ENCODE results near the gene RFT1.
A peak's percentile ranks its signal among the peaks of the same experiment; 100 is the strongest.

RFT1 gene

GRCh38 chr3:53149006-53149690, 18.9 kb upstream of the RFT1 start:
- no peak for DNase-seq

GRCh38 chr3:53147903-53148400, 17.7 kb upstream of the RFT1 start:
- DNase-seq: no peak

GRCh38 chr3:53147151-53147902, 17.1 kb upstream of the RFT1 start:
- no peak for DNase-seq

DNA sequence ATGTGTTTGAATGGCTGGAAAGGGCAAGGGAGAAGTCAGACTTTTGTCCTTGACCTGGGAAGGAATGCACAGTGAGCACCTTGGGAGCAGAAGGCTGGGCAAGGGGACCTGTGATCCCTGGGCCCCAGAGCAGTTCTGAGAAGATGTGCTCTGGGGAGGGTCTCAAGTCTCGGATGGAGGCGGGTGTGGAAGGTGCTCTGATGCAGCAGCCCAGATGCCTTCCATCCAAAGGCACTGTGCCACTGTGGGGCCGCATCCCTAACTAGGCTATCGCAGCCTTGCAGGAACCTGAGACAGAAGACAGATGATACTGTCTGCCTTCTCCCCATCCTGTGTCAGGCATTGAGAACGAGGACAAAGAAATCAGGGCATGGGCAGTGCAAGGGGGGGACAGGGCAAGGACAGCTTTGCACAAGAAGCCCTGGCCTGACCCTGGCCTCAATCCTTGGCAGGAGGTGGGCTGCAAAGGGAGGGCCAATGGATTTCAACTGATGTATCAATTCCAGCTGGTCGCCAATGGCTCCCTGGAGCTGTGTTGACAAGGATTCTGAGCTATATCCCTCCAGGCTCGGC, 16.2 kb upstream of the RFT1 start:
- no peak for DNase-seq

DNA sequence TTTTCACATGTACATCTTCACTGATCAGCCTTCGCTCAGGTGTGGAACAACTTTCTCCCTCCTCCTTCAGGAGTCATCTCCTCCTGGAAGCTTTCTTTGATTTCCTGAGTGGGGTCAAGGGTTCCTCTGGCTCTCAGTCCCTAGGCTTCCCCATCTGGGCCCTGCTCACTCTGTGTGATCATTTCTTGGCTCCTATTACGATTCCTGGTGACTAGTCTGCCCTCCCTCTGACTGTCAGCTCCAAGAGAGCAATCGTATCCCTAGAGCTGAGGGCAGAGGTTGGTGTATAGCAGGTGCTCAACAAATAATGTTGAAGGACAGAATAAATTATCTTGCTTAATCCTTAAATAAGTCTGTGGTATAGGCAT, 15.5 kb upstream of the RFT1 start:
- DNase-seq: peak in 1 of 2 experiments; percentile 55

- peak; percentile 54 to 82 for DNase-seq
Observed at GRCh38 chr3:53144862-53145712, 14.9 kb upstream of the RFT1 start.

DNA sequence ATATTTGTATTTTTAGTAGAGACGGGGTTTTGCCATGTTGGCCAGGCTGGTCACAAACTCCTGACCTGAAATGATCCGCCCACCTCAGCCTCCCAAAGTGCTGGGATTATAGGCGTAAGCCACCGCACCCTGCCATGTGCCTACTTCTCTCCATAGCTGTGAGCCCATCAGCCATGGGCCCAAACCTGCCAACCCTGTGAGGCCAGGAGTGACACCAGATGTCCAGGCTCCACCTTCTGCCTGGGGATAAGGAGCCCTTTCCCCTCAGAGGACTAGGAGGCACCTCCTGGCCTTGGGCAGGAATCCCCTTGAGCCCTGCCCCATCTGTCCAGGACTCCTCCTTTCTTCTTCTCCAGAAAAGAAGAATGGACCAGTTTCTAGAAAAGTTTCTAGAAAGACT, 14.2 kb upstream of the RFT1 start:
- DNase-seq: no peak

- DNase-seq: no peak
Observed at GRCh38 chr3:53142986-53143385, 12.8 kb upstream of the RFT1 start.

DNA sequence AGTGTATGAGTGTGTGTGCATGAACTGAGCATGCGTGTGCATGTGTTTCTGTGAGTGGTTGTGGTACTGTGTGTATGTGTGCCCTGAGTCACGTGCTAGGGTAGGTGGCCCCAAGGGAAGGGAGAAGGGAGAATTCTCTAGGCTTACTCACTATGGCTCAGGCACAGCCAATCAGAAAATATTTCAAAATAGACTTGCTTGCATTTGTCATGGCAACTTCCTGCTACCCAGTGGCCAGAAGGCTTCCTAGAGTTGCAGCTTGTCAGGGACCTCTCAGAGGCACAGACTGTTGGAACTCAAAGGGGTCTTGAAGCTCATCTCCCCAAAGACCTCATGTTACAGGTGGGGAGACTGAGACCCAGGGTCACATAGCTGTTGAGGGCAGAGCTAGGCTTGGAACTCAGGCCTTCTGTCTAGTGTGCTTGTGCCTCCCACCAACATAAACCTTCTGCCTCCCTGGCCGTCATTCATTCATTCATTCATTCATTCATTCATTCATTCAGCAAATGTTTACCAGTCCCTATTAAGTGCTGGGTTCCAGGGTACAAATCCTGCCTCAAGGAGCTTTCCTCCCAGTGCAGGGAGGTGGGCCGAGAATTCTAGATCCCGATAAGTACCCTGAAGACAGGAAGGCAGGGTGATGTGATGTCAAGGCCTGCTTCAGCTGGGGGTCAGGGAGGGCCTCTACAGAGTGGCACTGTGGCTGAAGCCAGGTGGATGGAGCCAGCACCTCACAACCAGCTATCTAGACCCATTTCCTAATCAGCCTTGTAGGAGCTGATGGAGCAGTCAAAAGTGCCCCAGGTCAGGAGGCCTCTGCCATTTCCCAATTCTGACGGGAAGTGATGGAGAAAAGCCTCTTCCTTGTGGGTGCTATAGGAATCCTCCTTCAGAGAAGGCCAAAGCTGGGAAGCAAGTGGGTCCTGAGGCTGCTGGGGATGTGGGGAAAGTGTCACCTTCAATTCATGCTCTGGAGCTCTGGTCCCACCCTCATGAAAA, 10.9 kb upstream of the RFT1 start:
- no peak for DNase-seq

- DNase-seq: no peak
Observed at GRCh38 chr3:53139906-53140846, 9.9 kb upstream of the RFT1 start.

GRCh38 chr3:53137835-53138446, 7.7 kb upstream of the RFT1 start:
- DNase-seq: no peak

GRCh38 chr3:53137221-53137620, 7.0 kb upstream of the RFT1 start:
- DNase-seq: no peak

GRCh38 chr3:53134631-53135232, 4.5 kb upstream of the RFT1 start:
- DNase-seq: peak; percentile 36 to 85

- no peak for DNase-seq
Observed at GRCh38 chr3:53132347-53132746, 2.1 kb upstream of the RFT1 start.

- DNase-seq: no peak
Observed at GRCh38 chr3:53131096-53131495, 861 bp upstream of the RFT1 start.

- no peak for DNase-seq
Observed at GRCh38 chr3:53129344-53129743, 891 bp downstream of the RFT1 start.

GRCh38 chr3:53126601-53127000, 3.6 kb downstream of the RFT1 start:
- no peak for DNase-seq

DNA sequence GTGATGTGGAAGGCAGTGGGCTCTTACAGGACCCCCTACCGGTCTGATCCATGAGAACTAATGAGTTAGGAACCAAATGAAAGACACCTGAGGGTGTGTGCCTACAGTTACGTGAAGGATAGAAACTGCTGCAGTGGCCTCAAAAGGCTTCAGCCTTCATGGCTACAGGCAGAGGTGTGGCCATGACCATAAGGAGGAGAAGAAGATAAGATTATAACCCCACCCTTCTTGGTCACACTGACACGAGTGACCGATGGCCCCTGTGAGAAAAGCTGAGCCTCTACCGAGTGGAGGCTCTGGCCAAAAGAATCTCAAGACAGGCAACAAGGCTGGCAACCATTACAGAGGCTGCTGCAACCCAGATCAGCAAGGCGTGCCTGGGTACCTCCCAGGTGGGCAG, 6.3 kb downstream of the RFT1 start:
- no peak for DNase-seq

GRCh38 chr3:53123510-53123909, 6.7 kb downstream of the RFT1 start:
- DNase-seq: no peak

DNA sequence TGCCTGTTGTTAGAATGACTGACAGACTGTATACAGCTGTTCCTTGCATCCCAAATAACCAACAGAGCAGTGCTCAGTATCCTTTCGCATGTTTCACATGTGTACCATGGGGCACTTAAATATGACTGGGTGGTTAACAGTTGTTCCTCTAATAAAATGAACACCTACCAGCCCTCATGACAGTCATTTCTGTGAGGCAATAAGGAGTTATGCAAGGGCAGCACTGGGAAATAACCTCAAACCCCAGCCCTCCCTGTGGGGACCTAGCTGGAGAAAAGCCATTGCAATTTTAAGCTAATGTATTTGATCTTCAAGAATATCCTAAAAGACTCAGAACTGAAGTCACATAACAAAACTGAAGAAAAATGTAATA, 7.3 kb downstream of the RFT1 start:
- DNase-seq: no peak

Measured in NCI-H526 (cell line).